ENCODE data around the gene RRP8.

RRP8 gene

GRCh38 chr11:6617315-6617781, 13.9 kb upstream of the RRP8 start:
- DNase-seq (ENCODE audit: low read depth) = no peak

- no peak for DNase-seq (ENCODE audit: low read depth)
These were observed 13.3 kb upstream of the RRP8 start for GRCh38 chr11:6616596-6617250.

DNA sequence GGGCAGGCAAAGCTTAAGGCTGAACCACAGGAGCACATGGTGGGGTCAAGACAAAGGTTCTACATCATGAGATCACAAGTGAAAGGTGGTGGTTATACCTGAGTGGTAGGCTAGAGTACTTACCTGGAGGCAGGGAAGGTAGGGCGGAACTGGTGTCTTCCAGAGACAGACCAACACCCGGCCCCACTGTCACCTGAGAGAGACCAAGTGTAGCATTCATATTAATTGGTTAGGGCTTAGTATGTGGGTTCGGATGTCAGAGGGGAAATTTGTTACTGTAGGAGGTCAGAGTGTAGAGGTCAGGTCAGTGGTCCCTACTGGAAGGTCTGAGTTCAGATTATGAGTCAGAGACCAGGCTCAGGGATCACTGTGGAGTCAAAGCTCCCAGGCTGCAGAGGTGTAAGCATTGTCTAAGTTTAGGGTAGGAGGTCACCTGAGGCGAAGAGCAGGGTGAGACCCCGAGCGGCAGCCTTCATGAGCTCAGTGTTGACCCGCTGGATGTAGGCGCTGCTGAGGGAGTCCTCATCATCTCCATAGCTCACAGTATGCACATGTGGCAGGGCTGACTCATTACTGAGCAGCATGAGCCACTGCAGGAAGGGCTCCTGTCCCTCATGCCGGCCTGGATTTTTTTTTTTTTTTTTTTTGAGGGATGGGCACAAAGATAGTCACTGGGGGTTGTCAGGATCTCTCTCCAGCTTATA, 12.6 kb upstream of the RRP8 start:
- no peak for DNase-seq (ENCODE audit: low read depth)

- DNase-seq (ENCODE audit: low read depth) = no peak
These were observed 11.6 kb upstream of the RRP8 start for GRCh38 chr11:6615046-6615445.

GRCh38 chr11:6614446-6614845, 11.0 kb upstream of the RRP8 start:
- no peak for DNase-seq (ENCODE audit: low read depth)

- DNase-seq (ENCODE audit: low read depth) = no peak
These were observed 10.1 kb upstream of the RRP8 start for GRCh38 chr11:6613496-6613895.

- DNase-seq (ENCODE audit: low read depth) = peak; percentile 85
These were observed 9.0 kb upstream of the RRP8 start, which contains the start of gene TAF10 for GRCh38 chr11:6612213-6613041. TSS of gene TAF10 (minus strand) at chr11:6612216. CDS start at chr11:6612189, 27 bp downstream.

GRCh38 chr11:6611963-6612212, 8.5 kb upstream of the RRP8 start:
- no peak for DNase-seq (ENCODE audit: low read depth)

DNA sequence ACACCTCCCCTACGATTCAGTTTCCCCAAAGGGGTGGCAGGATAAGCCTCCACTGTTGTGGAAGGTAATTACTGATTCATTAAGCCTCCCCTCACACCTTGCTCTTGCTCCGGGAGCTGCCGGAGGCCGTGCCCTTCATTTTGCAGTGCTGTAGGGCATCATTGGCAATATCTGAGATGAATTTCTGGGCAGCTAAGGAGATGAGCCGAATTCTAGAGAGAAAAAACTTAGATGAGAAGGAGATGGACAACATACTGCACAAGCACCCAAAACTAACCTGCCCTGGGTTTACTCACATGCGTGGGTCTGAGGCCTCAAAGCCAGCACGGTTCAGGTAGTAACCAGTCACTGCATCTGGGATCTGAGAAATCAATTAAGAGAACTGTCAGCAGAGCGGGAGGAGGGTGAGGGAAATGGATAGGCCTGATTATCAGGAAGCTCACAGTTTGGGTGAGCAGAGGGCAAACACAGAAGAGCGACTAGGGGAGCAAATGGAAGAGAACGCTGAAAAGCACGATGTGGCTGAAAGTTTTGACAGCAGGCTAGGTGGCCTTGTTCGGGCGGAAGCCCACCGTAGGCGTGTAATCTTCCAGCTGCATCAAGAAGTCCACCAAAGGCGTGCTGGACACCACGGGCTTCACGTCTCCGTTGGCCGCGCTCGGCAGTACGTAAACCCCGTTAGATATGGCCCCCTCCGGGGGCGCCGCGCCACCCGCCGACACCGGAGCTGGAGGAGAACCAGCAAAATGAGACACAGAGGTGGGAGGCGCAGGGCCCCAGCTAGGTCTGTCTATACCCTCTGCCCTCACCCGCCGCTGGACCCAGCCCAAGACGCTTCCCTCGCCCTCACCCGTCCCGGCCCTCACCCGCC, 7.9 kb upstream of the RRP8 start:
- DNase-seq (ENCODE audit: low read depth) = no peak

- no peak for DNase-seq (ENCODE audit: low read depth)
These were observed 7.2 kb upstream of the RRP8 start for GRCh38 chr11:6610591-6610990.

DNA sequence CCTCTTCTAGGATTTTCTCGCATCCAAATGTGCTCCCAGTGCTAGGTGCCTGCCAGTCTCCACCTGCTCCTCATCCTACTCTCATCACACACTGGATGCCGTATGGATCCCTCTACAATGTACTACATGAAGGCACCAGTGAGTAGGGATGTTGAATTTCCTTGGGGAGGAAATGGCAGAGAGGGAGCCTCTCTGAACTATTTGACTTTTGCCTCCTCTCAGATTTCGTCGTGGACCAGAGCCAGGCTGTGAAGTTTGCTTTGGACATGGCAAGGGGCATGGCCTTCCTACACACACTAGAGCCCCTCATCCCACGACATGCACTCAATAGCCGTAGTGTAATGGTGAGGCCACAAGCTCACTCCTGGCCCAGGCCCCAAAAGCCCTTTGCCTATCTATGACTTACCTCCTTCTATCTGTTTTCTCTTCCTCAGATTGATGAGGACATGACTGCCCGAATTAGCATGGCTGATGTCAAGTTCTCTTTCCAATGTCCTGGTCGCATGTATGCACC, 6.1 kb upstream of the RRP8 start:
- DNase-seq (ENCODE audit: low read depth) = no peak

DNA sequence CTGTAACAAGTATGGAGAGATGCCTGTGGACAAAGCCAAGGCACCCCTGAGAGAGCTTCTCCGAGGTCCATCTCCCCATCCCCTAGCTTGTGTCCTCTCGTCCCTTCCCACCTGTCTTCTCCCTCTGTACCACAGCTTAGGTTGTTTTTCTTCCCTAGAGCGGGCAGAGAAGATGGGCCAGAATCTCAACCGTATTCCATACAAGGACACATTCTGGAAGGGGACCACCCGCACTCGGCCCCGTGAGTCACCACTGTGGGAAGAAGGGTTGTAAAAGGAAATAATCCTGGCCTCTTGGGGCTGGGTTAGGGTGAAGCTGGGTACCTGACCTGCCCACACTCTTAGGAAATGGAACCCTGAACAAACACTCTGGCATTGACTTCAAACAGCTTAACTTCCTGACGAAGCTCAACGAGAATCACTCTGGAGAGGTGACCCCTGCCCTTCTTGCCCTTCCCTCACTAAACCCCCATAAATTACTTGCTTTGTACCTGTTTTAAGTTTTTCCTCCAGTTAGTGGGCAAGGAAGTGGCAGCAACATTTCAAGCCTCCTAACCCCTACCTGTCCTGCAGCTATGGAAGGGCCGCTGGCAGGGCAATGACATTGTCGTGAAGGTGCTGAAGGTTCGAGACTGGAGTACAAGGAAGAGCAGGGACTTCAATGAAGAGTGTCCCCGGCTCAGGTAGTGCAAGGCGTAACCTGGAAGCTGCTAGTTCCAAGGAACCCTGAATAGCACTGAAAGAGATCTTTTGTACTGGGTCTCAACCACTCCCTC, 5.5 kb upstream of the RRP8 start:
- DNase-seq (ENCODE audit: low read depth) = no peak

DNA sequence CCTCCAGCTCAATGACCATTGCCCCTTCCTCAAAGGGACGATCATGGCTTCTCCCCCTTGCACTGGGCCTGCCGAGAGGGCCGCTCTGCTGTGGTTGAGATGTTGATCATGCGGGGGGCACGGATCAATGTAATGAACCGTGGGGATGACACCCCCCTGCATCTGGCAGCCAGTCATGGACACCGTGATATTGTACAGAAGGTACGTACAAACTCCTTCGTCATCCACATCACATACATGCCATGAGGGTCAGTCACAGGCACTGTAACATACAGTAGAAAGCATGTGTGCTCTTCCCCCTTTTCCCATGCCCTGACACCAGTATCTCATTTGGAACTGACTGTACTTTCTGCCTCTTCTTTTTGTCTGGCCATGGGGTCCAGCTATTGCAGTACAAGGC, 4.6 kb upstream of the RRP8 start:
- no peak for DNase-seq (ENCODE audit: low read depth)

DNA sequence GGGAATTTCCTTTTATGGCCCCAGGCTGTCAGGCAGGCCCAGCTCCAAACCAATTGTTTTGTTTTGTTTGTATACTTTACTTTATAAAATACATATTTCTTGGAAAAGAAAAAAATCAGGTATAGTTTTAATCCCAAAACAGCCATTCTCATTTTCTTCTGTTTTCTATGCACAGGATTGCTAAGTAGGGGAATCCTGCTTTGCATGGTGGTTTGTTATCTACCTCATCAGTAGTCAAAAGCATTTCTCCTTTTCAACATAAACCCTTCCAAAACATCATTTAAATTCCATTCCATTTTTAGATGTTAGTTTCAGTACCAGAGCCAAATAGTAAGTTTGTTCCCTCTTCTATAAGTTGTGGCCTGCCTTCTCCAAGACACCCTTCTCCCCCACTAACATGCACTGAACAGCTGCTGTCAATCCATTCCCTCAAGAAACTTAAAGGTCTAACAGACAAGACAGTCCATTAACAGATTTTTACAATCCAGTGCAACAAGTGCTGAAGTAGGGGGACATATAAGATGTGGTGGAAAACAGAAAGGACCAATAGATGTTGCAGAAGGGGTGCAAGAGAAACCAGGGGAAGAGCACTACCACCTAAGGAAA, 3.9 kb upstream of the RRP8 start:
- DNase-seq (ENCODE audit: low read depth) = no peak

DNA sequence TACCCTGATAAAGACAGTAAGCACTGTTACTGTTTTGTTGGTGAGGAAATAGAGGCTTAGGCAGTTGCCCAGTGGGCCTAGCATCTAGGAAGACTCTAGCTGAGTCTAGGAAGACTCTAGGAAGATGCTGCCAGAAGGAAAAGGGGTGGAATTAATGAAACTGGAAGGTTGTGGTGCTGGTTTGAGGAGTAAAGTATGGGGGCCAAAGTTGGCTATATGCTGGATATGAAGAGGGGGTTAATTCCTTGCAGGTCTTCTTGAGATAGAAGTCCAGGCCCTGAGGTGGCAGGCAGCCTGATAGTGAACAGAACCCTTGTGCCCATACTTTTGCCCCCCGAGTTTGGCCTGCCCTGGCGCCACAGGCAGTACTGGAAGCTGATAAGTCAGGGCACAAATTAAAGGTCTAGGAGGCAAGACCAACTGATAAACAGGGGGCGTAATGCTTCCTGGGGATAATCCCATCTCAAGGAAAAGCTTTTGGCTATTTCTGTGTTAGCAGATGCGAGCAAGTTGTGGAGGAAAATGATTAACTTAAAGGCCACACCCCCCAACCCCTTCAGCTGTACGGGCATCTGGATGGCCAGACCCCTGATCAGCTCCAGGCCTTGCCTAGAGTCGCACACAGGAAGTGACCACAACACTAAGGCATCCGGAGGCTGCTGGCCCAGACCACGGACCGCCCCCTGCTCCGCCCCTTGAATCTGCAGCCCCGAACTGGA, 3.2 kb upstream of the RRP8 start:
- DNase-seq (ENCODE audit: low read depth) = peak; percentile 89

- DNase-seq (ENCODE audit: low read depth) = no peak
These were observed 1.4 kb upstream of the RRP8 start for GRCh38 chr11:6604790-6605189.

- DNase-seq (ENCODE audit: low read depth) = no peak
These were observed 738 bp upstream of the RRP8 start for GRCh38 chr11:6604081-6604626.

DNA sequence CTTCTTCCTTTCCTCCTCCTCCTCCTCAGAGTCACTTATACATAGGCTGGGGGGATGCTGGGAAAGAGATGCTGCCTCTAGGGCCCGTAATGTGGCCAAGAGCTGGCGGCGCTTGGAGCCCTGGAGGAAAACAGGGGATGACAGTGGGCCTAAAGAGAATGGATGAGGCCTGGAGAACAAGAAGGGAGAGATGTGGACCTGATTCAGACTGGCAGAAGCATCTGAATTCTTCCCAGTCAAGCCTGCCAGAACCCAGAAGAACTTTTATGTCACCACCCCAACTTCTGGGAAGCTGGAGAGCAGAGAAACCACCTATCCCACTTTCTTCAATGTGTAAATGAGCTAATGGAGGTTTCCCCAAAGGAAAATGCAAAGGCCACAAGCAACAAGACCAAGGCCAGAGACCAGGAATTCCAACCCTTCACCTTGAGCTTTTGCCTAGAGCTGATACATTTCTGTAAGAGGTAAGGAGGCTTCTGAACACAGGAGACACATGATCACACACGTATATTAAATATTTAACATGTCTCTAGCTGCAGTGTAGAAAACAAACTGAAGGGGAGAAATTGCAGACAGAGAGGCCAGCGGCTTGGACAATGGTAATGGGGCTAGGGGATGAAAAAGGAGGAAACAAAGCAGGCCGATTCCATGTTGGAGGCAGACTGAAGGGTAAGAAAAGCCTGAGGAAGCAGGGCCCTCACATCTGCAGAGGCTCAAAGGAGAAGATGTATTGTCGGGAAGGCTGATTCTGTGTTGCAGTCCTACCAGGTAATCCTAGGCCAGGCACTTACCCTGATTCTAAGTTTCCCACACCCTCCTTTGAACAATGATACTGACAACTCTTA, 1.1 kb downstream of the RRP8 start:
- DNase-seq (ENCODE audit: low read depth) = no peak

GRCh38 chr11:6601041-6601461, 2.4 kb downstream of the RRP8 start:
- DNase-seq (ENCODE audit: low read depth) = no peak
